SK-N-SH (cell line): Measurements from ENCODE around the gene F2RL3. TPM values are rescaled to one million over a fixed set of nuclear protein-coding genes. Genes with fewer than 3 reads are reported as not detected.

ENCODE experiments used
- CTCF ChIA-PET: fragments of 300-600, 350-600 bp; formaldehyde crosslinking; extraction: SDS; loops from one replicate; lab custom pipeline; 2021; lab: Yijun Ruan, JAX
- POLR2A ChIA-PET: fragments of 350-600 bp; sonication (Branson Sonifier 250); formaldehyde crosslinking; extraction: SDS; loops from one replicate; lab custom pipeline; 2020; ENCODE audit warnings: antibody characterized with exemption, inconsistent platforms; lab: Yijun Ruan, JAX
- DNase-seq: peaks from one replicate; pipeline ENCODE4 v3.0.0; 2012
- H2AFZ ChIP-seq: fragments of 200-600 bp; sonication (generic); 2 replicates; pipeline ENCODE4 v1.8.1; 2016; ENCODE audit warnings: antibody characterized with exemption, mild to moderate bottlenecking, low read depth
- H3F3A ChIP-seq: fragments of 200-600 bp; sonication (generic); replicated peaks from 2 replicates; pipeline ENCODE3; 2016; ENCODE audit warnings: antibody characterized with exemption, mild to moderate bottlenecking; ENCODE audit not compliant: insufficient read depth
- H3K27ac ChIP-seq, 2 experiments: fragments of 200-500 bp in 1 of 2; fragments of 200-600 bp in 1 of 2; sonication (Bioruptor generic) in 1 of 2; sonication (generic), shearing (Covaris generic) in 1 of 2; 2 replicates each; pipeline versions ENCODE4 v1.5.1 to v1.6.1; 2014 to 2016; ENCODE audit warnings: low read depth in 2 of 2, inconsistent platforms in 1 of 2, low read length in 1 of 2, mild to moderate bottlenecking in 1 of 2, mixed read lengths in 1 of 2
- H3K27me3 ChIP-seq: fragments of 200-600 bp; sonication (generic), shearing (Covaris generic); 2 replicates; pipeline ENCODE4 v1.6.1; 2016; ENCODE audit warnings: mixed run types; ENCODE audit not compliant: insufficient read depth
- H3K36me3 ChIP-seq, 2 experiments: fragments of 200-500 bp in 1 of 2; fragments of 200-600 bp in 1 of 2; sonication (Bioruptor generic) in 1 of 2; sonication (generic) in 1 of 2; replicated peaks in 1 of 2; 2 replicates each; pipeline versions ENCODE3 to v1.5.1; 2014 to 2016; ENCODE audit warnings: low read length in 1 of 2, mild to moderate bottlenecking in 1 of 2; ENCODE audit not compliant: insufficient read depth in 2 of 2, control insufficient read depth in 1 of 2
- H3K4me1 ChIP-seq, 2 experiments: fragments of 200-500 bp in 1 of 2; fragments of 200-600 bp in 1 of 2; sonication (Bioruptor generic) in 1 of 2; sonication (generic), shearing (Covaris generic) in 1 of 2; 2 replicates each; pipeline versions ENCODE4 v1.5.1 to v1.6.1; 2014 to 2016; ENCODE audit warnings: low read depth in 1 of 2, low read length in 1 of 2, mixed run types in 1 of 2; ENCODE audit not compliant: insufficient read depth in 2 of 2, control insufficient read depth in 1 of 2
- H3K4me2 ChIP-seq: fragments of 200-600 bp; sonication (generic), shearing (Covaris generic); 2 replicates; pipeline ENCODE4 v1.6.1; 2017; ENCODE audit warnings: mixed run types
- H3K4me3 ChIP-seq, 2 experiments: fragments of 200-500 bp in 1 of 2; fragments of 200-600 bp in 1 of 2; sonication (Bioruptor generic) in 1 of 2; sonication (generic), shearing (Covaris generic) in 1 of 2; 2 replicates each; pipeline versions ENCODE4 v1.5.1 to v1.8.1; 2014 to 2016; ENCODE audit warnings: low read depth in 2 of 2, inconsistent platforms in 1 of 2, low read length in 1 of 2, mild to moderate bottlenecking in 1 of 2, mixed read lengths in 1 of 2, moderate library complexity in 1 of 2
- H3K79me2 ChIP-seq: fragments of 200-600 bp; sonication (generic); 2 replicates; pipeline ENCODE4 v1.8.1; 2017; ENCODE audit warnings: mild to moderate bottlenecking; ENCODE audit not compliant: insufficient read depth
- H3K9ac ChIP-seq: fragments of 200-600 bp; sonication (generic); 2 replicates; pipeline ENCODE4 v1.6.1; 2017; ENCODE audit warnings: mixed run types
- H3K9me2 ChIP-seq: fragments of 200-600 bp; sonication (generic); 2 replicates; pipeline ENCODE4 v1.6.1; 2017; ENCODE audit warnings: mixed run types
- H3K9me3 ChIP-seq: fragments of 200-600 bp; sonication (generic); 2 replicates; pipeline ENCODE4 v1.6.1; 2017; ENCODE audit warnings: mixed run types, mild to moderate bottlenecking, moderate library complexity
- H4K20me1 ChIP-seq: fragments of 200-600 bp; sonication (generic); 2 replicates; pipeline ENCODE4 v1.6.1; 2017; ENCODE audit warnings: mild to moderate bottlenecking, mixed run types; ENCODE audit not compliant: insufficient read depth
- CHD2 ChIP-seq: fragments of 150-350 bp; IDR thresholded peaks from 2 replicates; pipeline ENCODE4 v1.6.1; 2018; ENCODE audit warnings: low read length; ENCODE audit not compliant: partially characterized antibody
- ELF1 ChIP-seq: IDR thresholded peaks from 2 replicates; pipeline ENCODE4 v1.4.0; 2012
- EP300 ChIP-seq, 2 experiments: IDR thresholded peaks; 2 replicates each; pipeline versions ENCODE4 v1.4.0 to v1.6.1; 2012; ENCODE audit warnings: borderline replicate concordance in 1 of 2, low read depth in 1 of 2, low read length in 1 of 2
- FOXJ3 ChIP-seq: sonication (generic); formaldehyde crosslinking; IDR thresholded peaks from 2 replicates; pipeline ENCODE4 v1.5.1; 2020; ENCODE audit warnings: mild to moderate bottlenecking, missing genetic modification reagents
- GABPA ChIP-seq: IDR thresholded peaks from 2 replicates; pipeline ENCODE4 v1.4.0; 2012; ENCODE audit warnings: low read depth, mild to moderate bottlenecking
- MAX ChIP-seq: IDR thresholded peaks from 2 replicates; pipeline ENCODE4 v1.4.0; 2012; ENCODE audit warnings: low read depth
- MXI1 ChIP-seq: IDR thresholded peaks from 2 replicates; pipeline ENCODE4 v1.6.1; 2012; ENCODE audit warnings: mild to moderate bottlenecking, low read depth, low read length, improper control_type of control experiment
- NFIC ChIP-seq: IDR thresholded peaks from 2 replicates; pipeline ENCODE4 v1.4.0; 2012; ENCODE audit warnings: borderline replicate concordance
- PBX3 ChIP-seq: IDR thresholded peaks from 2 replicates; pipeline ENCODE4; 2012
- RFX5 ChIP-seq: IDR thresholded peaks from 2 replicates; pipeline ENCODE4 v1.6.1; 2012; ENCODE audit warnings: mild to moderate bottlenecking, improper control_type of control experiment, low read length
- TAF1 ChIP-seq: IDR thresholded peaks from 2 replicates; pipeline ENCODE4 v1.6.1; 2012; ENCODE audit warnings: low read depth, mild to moderate bottlenecking, low read length, moderate library complexity, borderline replicate concordance
- TCF12 ChIP-seq: IDR thresholded peaks from 2 replicates; pipeline ENCODE4 v1.4.0; 2012
- TEAD4 ChIP-seq: IDR thresholded peaks from 2 replicates; pipeline ENCODE4 v1.4.0; 2012; ENCODE audit warnings: mild to moderate bottlenecking, borderline replicate concordance; ENCODE audit not compliant: insufficient read depth
- USF1 ChIP-seq: IDR thresholded peaks from 2 replicates; pipeline ENCODE4 v1.4.0; 2012; ENCODE audit warnings: low read depth, borderline replicate concordance
- USF2 ChIP-seq: fragments of 150-350 bp; IDR thresholded peaks from 2 replicates; pipeline ENCODE4 v1.6.1; 2017; ENCODE audit warnings: antibody characterized with exemption, low read length, low read depth, borderline replicate concordance
- YY1 ChIP-seq: IDR thresholded peaks from 2 replicates; pipeline ENCODE4 v1.4.0; 2012; ENCODE audit warnings: low read depth, mild to moderate bottlenecking
- WGBS: methylation state at CpG from one replicate; pipeline ENCODE4 v1.1.6; 2017; ENCODE audit warnings: low lambda C conversion rate; 5-methylcytosine and 5-hydroxymethylcytosine counted together
- polyA plus RNA-seq, 3 experiments: library from polyadenylated mRNA; depleted of rRNA; stranded (reverse); fragments of >200 nt; gene quantifications; 2 replicates each; pipeline ENCODE4 v1.2.3, GENCODE V29; 2012

Gene F2RL3
- polyA plus RNA-seq, 1 of the 3 experiments (the other 2 are of a cell fraction), result not detected

- Histone ChIP-seq H3K79me2 (no peaks in the 10 kb centered on the region), H4K20me1 (no peaks in the 10 kb centered on the region), H3K27ac (no peak overlapping the region), H3K4me2 (no peak overlapping the region), H3K36me3 (peaks cover 12 to 25% of the 10 kb centered on the region in 2 experiments), H3K9ac (no peak overlapping the region), H3K4me3 (no peak overlapping the region), H3K4me1 (no peaks in the 10 kb centered on the region), H3K9me2 (no peaks in the 10 kb centered on the region), H3K9me3 (no peaks in the 10 kb centered on the region), H2AFZ (no peak overlapping the region), H3K27me3 (no peaks in the 10 kb centered on the region), H3F3A (no peaks in the 10 kb centered on the region)
- CTCF ChIA-PET, result no interaction called here
- POLR2A ChIA-PET, result no interaction called here
- WGBS, result 83% methylated on average over 3 of the region's 3 CpGs
- DNase-seq, result no peak
- TF ChIP-seq TCF12, result no peak
- no peak for TF ChIP-seq RFX5
- no peak for TF ChIP-seq MXI1
- no peak for TF ChIP-seq CHD2
- TF ChIP-seq EP300 (IDR thresholded peaks at IDR 0.05; ENCODE audit: borderline replicate concordance in 1 of 2, low read depth in 1 of 2, low read length in 1 of 2), result no peak
Measured at GRCh38 chr19:16882146-16882545, 6.7 kb upstream of the F2RL3 start.

- no peaks in the 10 kb centered on the region for H3K27me3 ChIP-seq
- TF ChIP-seq YY1 (no peak), USF1 (no peak), PBX3 (no peak), NFIC (no peak), GABPA (no peak), USF2 (no peak), FOXJ3 (CRISPR knock-in tag) (no peak), TAF1 (no peak), RFX5 (no peak), TEAD4 (no peak), ELF1 (no peak), MAX (no peak)
- TF ChIP-seq, all 33 proteins: peak for 0
- Histone ChIP-seq H4K20me1 (no peaks in the 10 kb centered on the region), H3K4me2 (no peak overlapping the region), H3K27ac (no peak overlapping the region), H2AFZ (no peak overlapping the region), H3F3A (no peaks in the 10 kb centered on the region), H3K4me3 (no peak overlapping the region), H3K9me2 (no peaks in the 10 kb centered on the region), H3K36me3 (peaks cover 9 to 13% of the 10 kb centered on the region in 2 experiments), H3K9me3 (no peaks in the 10 kb centered on the region), H3K9ac (no peak overlapping the region), H3K4me1 (peaks cover 0 to under 1% of the 10 kb centered on the region in 2 experiments; a peak in 1 of 4 replicates), H3K79me2 (no peaks in the 10 kb centered on the region)
- WGBS, result 65% methylated on average over 2 of the region's 3 CpGs
- ChIA-PET POLR2A (no interaction called here), CTCF (no interaction called here)
- no peak for DNase-seq
Measured at GRCh38 chr19:16883522-16883921, 5.3 kb upstream of the F2RL3 start.
